Activated gamma-delta T cell treated with Interleukin-2 at 50 U/mL for 16 hours (primary cell): ENCODE measurements around the gene EMC9.

ENCODE experiments used
- DNase-seq: peaks from one replicate; pipeline ENCODE4 v3.0.0-alpha.2; 2020

Gene EMC9

DNA sequence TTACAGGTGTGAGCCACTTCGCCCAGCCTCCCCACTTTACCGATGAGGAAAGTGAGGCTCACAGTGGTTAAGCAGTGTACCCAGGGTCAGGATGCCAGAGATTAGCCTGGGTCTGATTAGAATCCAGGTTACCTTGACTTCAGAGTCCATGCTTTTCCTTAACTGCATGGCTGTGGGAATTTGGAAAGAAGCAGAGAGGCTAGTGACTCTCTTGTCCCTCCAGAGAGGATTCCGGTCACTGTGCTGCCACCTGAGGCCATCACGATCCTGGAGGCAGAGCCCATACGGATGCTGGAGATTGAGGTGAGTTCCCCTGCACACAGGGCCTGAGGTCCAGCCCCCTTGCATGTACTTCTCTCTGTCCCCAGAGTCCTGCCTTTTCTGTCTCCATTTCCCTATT lies 35.2 kb upstream of the EMC9 start:
- DNase-seq: no peak

DNA sequence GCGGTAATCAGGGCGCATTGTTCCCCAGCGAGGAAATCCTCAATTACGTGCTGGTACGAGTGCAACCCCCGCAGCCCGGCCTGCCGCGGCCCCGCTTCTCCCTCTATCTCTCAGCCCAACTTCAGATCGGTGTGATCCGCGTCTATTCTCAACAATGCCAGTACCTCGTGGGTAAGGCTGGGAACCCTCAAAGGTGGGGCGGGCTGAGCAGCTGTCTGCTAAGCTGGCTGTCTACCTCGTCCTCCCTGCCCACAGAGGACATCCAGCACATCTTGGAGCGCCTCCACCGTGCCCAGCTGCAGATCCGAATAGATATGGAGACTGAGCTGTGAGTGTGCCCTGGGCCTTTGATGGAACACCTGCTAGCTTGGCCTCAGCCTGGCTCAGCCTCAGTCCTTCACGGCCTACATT lies 31.5 kb upstream of the EMC9 start:
- DNase-seq: no peak

DNA sequence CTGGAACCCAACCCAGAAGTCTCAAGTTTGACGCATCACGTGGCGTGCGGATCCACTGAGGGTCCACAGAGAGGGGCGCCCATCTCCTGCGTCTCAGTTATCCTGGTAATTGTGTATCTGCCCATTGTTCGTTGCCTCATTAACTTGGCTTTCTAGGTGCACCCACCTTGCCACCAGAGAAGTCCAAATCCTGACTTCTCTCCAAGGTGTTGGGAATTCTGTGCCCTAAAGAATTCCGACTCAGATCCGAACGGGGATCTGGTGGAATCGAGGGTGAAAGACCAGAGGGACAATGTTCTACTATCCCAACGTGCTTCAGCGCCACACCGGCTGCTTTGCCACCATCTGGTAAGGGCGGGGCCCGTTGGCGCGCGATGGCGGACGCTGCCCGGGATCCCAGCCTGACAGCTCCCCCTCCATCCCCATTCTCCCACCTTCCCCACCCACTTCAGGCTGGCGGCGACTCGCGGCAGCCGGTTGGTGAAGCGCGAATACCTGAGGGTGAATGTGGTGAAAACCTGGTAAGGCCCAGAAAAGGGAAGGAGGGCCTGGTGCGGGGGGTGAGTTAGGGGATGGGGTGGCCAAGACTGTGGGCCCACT lies 31.0 kb upstream of the EMC9 start:
- DNase-seq: no peak

DNA sequence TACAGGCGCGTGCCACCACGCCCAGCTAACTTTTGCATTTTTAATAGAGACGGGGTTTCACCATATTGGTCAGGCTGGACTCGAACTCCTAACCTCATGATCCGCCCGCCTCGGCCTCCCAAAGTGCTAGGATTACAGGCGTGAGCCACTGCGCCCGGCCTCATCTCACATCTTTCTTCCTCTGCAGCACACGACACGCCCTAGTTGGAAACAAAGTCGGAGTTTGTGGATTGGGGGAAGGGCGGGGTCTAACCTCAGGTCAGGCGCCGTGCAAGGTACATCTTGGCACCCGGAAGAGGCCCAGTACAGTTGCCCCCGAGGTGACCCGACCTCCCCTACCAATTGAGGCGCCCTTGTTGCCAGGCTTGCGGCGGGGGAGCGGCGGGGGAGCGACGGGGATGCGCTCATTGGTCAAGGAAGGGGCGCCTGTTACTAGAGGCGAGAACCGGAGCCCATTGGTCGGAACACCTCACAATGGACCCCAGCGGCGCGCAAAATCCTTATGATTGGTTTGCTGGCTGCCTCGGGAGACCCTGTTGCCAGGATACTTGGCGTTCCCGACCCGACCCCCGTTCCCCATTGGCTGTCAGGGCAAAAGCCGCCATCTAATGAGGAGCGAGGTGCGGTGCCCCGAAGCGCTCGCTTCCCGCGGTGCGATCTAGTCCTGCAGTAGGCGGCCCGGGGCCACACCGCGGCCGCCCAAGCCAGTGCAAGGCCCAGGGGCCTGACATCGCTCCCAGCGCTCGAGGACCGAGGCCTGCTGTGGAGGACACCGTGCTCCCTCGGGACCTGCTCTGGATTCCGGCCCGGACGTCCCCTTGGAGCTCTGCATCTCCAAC lies 30.2 kb upstream of the EMC9 start, which contains the start of gene REC8:
TSS of gene REC8 (plus strand) at position 659 of the 839 bp plus-strand sequence. CDS start 473 bp downstream, outside the sequence.
- DNase-seq: peak; percentile 83

DNA sequence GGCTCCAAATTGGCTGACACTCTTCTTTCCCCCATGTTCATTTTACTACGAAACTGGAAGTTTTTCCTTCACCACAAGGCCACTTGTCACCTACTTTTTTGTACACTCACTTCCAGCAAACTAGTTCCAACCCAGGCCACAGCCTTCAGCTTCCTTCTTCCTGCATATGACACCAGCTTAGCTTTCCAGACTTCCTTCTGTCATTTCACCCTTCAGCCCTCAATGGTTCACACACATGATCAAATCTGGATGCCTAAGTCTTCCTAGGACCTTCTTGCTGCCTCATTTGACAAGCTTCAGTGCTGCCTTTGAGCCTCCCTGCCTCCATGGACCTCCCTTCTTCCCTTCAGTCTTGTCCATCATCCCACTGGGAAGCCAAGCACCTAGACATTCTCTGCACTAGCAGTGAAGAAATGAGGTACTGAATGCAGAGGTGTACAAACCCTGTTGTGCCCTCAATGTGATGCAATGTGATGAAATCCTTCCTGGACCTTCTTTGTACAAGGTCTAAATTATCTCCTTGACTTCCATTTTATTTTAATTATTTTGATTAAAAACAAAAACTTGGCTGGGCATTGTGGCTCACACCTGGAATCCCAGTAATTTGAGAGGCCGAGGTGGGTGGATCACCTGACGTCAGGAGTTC lies 26.2 kb upstream of the EMC9 start:
- no peak for DNase-seq

GRCh38 chr14:24165785-24166184 lies 24.4 kb upstream of the EMC9 start:
- no peak for DNase-seq

GRCh38 chr14:24164518-24164991 lies 23.2 kb upstream of the EMC9 start:
- DNase-seq: no peak

GRCh38 chr14:24162093-24162492 lies 20.7 kb upstream of the EMC9 start:
- no peak for DNase-seq

GRCh38 chr14:24160850-24161804 lies 19.7 kb upstream of the EMC9 start, which contains the start of gene IRF9:
IRF9 (plus strand) TSS chr14:24161265; CDS start chr14:24162145, 880 bp downstream.
- peak; percentile 97 for DNase-seq

DNA sequence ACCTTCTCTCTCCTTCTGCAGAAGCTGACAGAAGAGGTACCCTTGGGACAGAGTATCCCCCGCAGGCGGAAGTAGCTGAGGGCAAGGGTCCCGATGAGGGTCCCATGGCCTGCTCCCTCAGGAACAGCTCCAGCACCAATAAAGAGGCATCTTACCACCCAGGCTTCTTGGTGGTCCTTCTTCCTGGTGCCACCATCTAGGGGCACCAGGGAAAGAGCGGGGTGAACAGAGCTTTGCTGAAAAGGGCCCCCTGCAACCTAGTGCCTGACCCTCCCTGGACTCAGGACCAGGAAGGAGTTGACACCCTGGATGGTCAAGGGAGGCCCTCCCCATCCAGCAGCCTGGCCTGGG lies 19.1 kb upstream of the EMC9 start:
- DNase-seq: no peak

DNA sequence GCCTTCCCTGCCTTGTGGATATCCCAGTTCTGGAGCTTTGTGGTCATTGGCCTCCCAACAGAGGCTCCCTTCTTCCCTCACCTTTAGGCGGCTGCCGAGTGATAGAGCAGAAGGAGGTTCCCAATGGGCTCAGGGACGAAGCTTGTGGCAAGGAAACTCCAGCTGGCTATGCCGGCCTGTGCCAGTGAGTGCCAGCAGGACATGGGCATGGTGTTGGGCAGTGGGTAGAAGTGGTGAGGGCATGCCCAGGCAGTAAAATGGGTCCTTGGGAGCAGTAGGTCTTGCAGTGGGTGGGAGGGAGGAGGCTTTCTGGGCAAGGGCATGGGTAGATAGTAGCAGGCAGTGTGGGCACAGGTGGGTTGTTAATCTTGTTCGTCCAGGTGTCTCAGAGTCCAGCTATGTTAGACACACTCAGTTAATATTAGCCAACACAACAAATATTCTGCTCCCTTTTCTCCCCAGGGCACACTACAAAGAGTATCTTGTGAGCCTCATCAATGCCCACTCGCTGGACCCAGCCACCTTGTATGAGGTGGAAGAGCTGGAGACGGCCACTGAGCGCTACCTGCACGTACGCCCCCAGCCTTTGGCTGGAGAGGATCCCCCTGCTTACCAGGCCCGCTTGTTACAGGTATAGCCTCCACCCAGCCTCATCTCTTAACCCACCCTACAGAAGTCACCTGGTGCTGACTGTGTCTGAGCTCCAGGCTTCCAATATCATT lies 18.5 kb upstream of the EMC9 start:
- DNase-seq: no peak

GRCh38 chr14:24157331-24157730 lies 15.9 kb upstream of the EMC9 start:
- no peak for DNase-seq

- no peak for DNase-seq
These were observed 15.4 kb upstream of the EMC9 start for GRCh38 chr14:24156840-24157239.

GRCh38 chr14:24155100-24155499 lies 13.7 kb upstream of the EMC9 start:
- no peak for DNase-seq

- no peak for DNase-seq
These were observed 10.2 kb upstream of the EMC9 start for GRCh38 chr14:24151404-24152080.

GRCh38 chr14:24150993-24151392 lies 9.6 kb upstream of the EMC9 start:
- DNase-seq: no peak

- DNase-seq: no peak
These were observed 9.2 kb upstream of the EMC9 start for GRCh38 chr14:24150567-24150966.

GRCh38 chr14:24150061-24150460 lies 8.7 kb upstream of the EMC9 start:
- no peak for DNase-seq

DNA sequence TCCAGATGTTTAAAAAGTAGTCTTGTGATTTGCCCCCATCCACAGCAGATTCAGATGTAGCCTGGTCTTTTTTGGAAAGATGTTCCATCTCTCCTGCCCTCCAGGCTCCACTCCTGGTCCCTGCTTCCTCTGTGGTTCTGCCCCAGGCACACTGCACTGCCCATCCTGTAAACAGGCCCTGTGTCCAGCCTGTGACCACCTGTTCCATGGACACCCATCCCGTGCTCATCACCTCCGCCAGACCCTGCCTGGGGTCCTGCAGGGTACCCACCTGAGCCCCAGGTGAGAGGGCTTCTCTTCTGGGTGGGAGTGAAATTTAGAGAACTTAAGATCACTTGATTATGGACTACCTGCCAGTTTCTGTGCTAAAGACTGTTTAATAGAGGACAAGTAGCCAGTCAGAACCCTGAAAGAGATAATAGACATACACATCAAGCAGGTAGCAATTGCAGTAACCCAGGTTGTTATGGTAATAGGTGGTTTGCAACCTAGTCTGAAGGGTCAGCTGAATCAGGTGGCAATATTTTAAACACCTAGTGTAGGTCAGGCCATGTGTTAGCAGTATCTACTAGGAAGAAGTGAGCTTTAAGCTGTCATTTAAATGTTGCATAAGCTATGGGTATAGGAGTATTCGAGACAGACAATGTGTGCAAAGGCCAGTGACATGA lies 8.0 kb upstream of the EMC9 start:
- DNase-seq: no peak

GRCh38 chr14:24147761-24148428 lies 6.5 kb upstream of the EMC9 start:
- DNase-seq: no peak
